Mucosa of descending colon (tissue), 3 donors: ENCODE data around the gene CLECL1. TPM values are rescaled to one million over a fixed set of nuclear protein-coding genes. Genes with fewer than 3 reads are reported as not detected.

Source experiments
- ATAC-seq: fragments of 200-7000 bp; cut with Tn5 transposase; one replicate; pipeline ENCODE4 v1.9.1; 2020; ENCODE audit warnings: mild to moderate bottlenecking, moderate library complexity
- DNase-seq, 3 donors: peaks; one replicate each; pipeline ENCODE4 v3.0.0-alpha.2; 2020
- H3K36me3 ChIP-seq: fragments of 200-600 bp; one replicate; pipeline ENCODE4 v1.8.0; 2021; ENCODE audit warnings: low read depth, mild to moderate bottlenecking
- H3K4me1 ChIP-seq: fragments of 200-600 bp; one replicate; pipeline ENCODE4 v1.8.0; 2021; ENCODE audit warnings: low read depth, mild to moderate bottlenecking
- H3K4me3 ChIP-seq: fragments of 200-600 bp; one replicate; pipeline ENCODE4 v1.8.0; 2021; ENCODE audit warnings: mild to moderate bottlenecking
- H3K9me3 ChIP-seq: fragments of 200-600 bp; one replicate; pipeline ENCODE4 v1.8.0; 2021; ENCODE audit warnings: mild to moderate bottlenecking
- intact Hi-C, 2 donors: fragments of 100-400 bp; cut with DNase I in 1 of 2; cut with micrococcal nuclease in 1 of 2; formaldehyde crosslinking; loops; one replicate each; pipeline versions ENCODE4 v1.11.0 to v1.11.1; 2022; cut with DNase I, micrococcal nuclease
- total RNA-seq, 3 donors: library from RNA; stranded (reverse); fragmentation: NEBNext Ultra II Directional in 2 of 3; extraction: Animal tissue kit (Norgen Biotek cat#: 25700) in 2 of 3; gene quantifications; one replicate each; pipeline versions ENCODE4 v1.2.1 to v1.2.4, GENCODE V29; 2021 to 2023
- TF ChIP-seq, protein P1 (sequence below): fragments of 200-600 bp; IDR thresholded peaks from one replicate; pipeline ENCODE4 v1.8.0; 2022; ENCODE audit warnings: antibody characterized with exemption, mild to moderate bottlenecking
- donor health status: DM: no; HTN: no; CAD: no; lungs with moderate emphysema.
- donor health status: DM: no; HTN: no; CAD: no.
- donor health status: DM: no; HTN: yes; CAD: no.

Gene CLECL1
- total RNA-seq, 3 donors from 2014 or later: 0.51 to 0.64 TPM; not detected in 1

GRCh38 chr12:9759694-9760093 lies 26.8 kb upstream of the CLECL1 start:
- no peaks in the 10 kb centered on the region for H3K9me3 ChIP-seq
- DNase-seq (no peak), ATAC-seq (no peak)
- TF ChIP-seq, protein P1, sequence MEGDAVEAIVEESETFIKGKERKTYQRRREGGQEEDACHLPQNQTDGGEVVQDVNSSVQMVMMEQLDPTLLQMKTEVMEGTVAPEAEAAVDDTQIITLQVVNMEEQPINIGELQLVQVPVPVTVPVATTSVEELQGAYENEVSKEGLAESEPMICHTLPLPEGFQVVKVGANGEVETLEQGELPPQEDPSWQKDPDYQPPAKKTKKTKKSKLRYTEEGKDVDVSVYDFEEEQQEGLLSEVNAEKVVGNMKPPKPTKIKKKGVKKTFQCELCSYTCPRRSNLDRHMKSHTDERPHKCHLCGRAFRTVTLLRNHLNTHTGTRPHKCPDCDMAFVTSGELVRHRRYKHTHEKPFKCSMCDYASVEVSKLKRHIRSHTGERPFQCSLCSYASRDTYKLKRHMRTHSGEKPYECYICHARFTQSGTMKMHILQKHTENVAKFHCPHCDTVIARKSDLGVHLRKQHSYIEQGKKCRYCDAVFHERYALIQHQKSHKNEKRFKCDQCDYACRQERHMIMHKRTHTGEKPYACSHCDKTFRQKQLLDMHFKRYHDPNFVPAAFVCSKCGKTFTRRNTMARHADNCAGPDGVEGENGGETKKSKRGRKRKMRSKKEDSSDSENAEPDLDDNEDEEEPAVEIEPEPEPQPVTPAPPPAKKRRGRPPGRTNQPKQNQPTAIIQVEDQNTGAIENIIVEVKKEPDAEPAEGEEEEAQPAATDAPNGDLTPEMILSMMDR: no peak
- H3K36me3 ChIP-seq: no peaks in the 10 kb centered on the region
- H3K4me1 ChIP-seq: no peaks in the 10 kb centered on the region
- H3K4me3 ChIP-seq: no peak overlapping the region
- intact Hi-C loops: loop anchor here in 1 of 2 donors (10.0 kb wide), 1 partner anchor 165 kb away; no protein-coding TSS in a partner anchor

- no peaks in the 10 kb centered on the region for H3K9me3 ChIP-seq
- no peak for DNase-seq
- no peak for ATAC-seq
- no peak overlapping the region for H3K4me3 ChIP-seq
- TF ChIP-seq, protein P1: no peak
- H3K36me3 ChIP-seq: no peaks in the 10 kb centered on the region
- H3K4me1 ChIP-seq: no peaks in the 10 kb centered on the region
- intact Hi-C loops: loop anchor here in 1 of 2 donors (10.0 kb wide), 1 partner anchor 167 kb away; no protein-coding TSS in a partner anchor
Measured at GRCh38 chr12:9758119-9758518, 25.2 kb upstream of the CLECL1 start.

- intact Hi-C loops: loop anchor here in 1 of 2 donors (10.0 kb wide), 1 partner anchor 167 kb away; no protein-coding TSS in a partner anchor
- DNase-seq (no peak), ATAC-seq (no peak)
- TF ChIP-seq, protein P1: no peak
- Histone ChIP-seq H3K9me3 (no peaks in the 10 kb centered on the region), H3K36me3 (no peaks in the 10 kb centered on the region), H3K4me3 (no peak overlapping the region), H3K4me1 (no peaks in the 10 kb centered on the region)
Measured at GRCh38 chr12:9757433-9758025, 24.6 kb upstream of the CLECL1 start.

DNA sequence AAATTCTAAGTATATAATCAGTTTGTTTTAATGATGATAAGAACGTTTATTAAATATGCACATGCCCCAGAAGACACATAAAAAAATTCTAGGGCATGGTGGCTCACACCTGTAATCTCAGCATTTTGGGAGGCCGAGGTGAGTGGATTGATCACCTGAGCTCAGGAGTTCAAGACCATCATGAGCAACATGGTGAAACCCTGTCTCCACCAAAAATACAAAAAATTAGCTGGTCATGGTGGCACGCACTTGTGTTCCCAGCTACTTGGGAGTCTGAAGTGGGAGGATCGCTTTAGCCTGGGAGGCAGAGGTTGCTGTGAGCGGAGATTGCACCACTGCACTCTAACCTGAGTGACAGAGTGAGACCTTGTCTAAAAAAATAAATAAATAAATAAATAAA lies 23.8 kb upstream of the CLECL1 start:
- TF ChIP-seq, protein P1: no peak
- DNase-seq (no peak), ATAC-seq (no peak)
- Histone ChIP-seq H3K9me3 (no peaks in the 10 kb centered on the region), H3K4me3 (no peak overlapping the region), H3K36me3 (no peaks in the 10 kb centered on the region), H3K4me1 (no peaks in the 10 kb centered on the region)
- intact Hi-C loops: loop anchor here in 1 of 2 donors (10.0 kb wide), 1 partner anchor 168 kb away; no protein-coding TSS in a partner anchor

- H3K4me1 ChIP-seq: no peaks in the 10 kb centered on the region
- no peaks in the 10 kb centered on the region for H3K9me3 ChIP-seq
- ATAC-seq: no peak
- TF ChIP-seq, protein P1: no peak
- intact Hi-C loops: loop anchor here in 1 of 2 donors (10.0 kb wide), 1 partner anchor 169 kb away; no protein-coding TSS in a partner anchor
- no peak overlapping the region for H3K4me3 ChIP-seq
- DNase-seq: no peak
- H3K36me3 ChIP-seq: no peaks in the 10 kb centered on the region
Measured at GRCh38 chr12:9756170-9756569, 23.3 kb upstream of the CLECL1 start.
